OCI-LY7 (cell line): Measurements from ENCODE around the gene CCBE1. TPM values are rescaled to one million over a fixed set of nuclear protein-coding genes. Genes with fewer than 3 reads are reported as not detected.

ENCODE experiments used
- BruUV-seq: library from RNA; stranded (reverse); fragments of 400-500 nt; replicated peaks from 2 replicates; lab custom pipeline; 2021; lab: Mats Ljungman, UMichigan
- CTCF ChIA-PET: fragments of 300-600 bp; sonication (Branson Sonifier 250); formaldehyde crosslinking; loops from one replicate; lab custom pipeline; 2022; ENCODE audit warnings: antibody characterized with exemption; ENCODE audit not compliant: unreplicated experiment; lab: Charles Lee
- POLR2A ChIA-PET: fragments of 300-600 bp; sonication (Branson Sonifier 250); formaldehyde crosslinking; loops from one replicate; lab custom pipeline; 2022; ENCODE audit warnings: antibody characterized with exemption; lab: Charles Lee
- DNase-seq: peaks from one replicate; pipeline ENCODE4 v3.0.0-alpha.2; 2015; ENCODE audit warnings: low spot score
- H2AFZ ChIP-seq: fragments of 200-600 bp; sonication (generic), shearing (Covaris generic); 2 replicates; pipeline ENCODE4 v1.6.1; 2014; ENCODE audit warnings: mild to moderate bottlenecking, antibody characterized with exemption, low read length, moderate library complexity
- H3K27ac ChIP-seq: fragments of 200-600 bp; sonication (generic); 2 replicates; pipeline ENCODE4 v1.5.1; 2014; ENCODE audit warnings: mixed run types, low read depth, mild to moderate bottlenecking, moderate library complexity, low read length, inconsistent platforms; ENCODE audit not compliant: poor library complexity, severe bottlenecking
- H3K36me3 ChIP-seq: fragments of 200-600 bp; sonication (generic); 2 replicates; pipeline ENCODE4 v1.6.1; 2014; ENCODE audit warnings: mild to moderate bottlenecking, antibody characterized with exemption, low read length, moderate library complexity, mixed read lengths; ENCODE audit not compliant: insufficient read depth
- H3K4me1 ChIP-seq: fragments of 200-600 bp; sonication (generic); 2 replicates; pipeline ENCODE4 v1.5.1; 2014; ENCODE audit warnings: mild to moderate bottlenecking, low read length; ENCODE audit not compliant: insufficient read depth, poor library complexity, severe bottlenecking
- H3K4me2 ChIP-seq: fragments of 200-600 bp; sonication (generic); 2 replicates; pipeline ENCODE4 v1.6.1; 2014; ENCODE audit warnings: mild to moderate bottlenecking, low read length
- H3K4me3 ChIP-seq: fragments of 200-600 bp; sonication (generic); 2 replicates; pipeline ENCODE4 v1.5.1; 2014; ENCODE audit warnings: mild to moderate bottlenecking, low read depth, low read length; ENCODE audit not compliant: poor library complexity, severe bottlenecking
- H3K79me2 ChIP-seq: fragments of 200-600 bp; sonication (generic); 2 replicates; pipeline ENCODE4 v1.6.1; 2016; ENCODE audit warnings: low read depth, mild to moderate bottlenecking, low read length, moderate library complexity, mixed read lengths; ENCODE audit not compliant: insufficient read depth
- H3K9me2 ChIP-seq: fragments of 200-600 bp; sonication (generic); 2 replicates; pipeline ENCODE4 v1.6.1; 2016; ENCODE audit warnings: mild to moderate bottlenecking, low read length, mixed read lengths; ENCODE audit not compliant: insufficient read depth
- H3K9me3 ChIP-seq: fragments of 200-600 bp; sonication (generic); 2 replicates; pipeline ENCODE4 v1.6.1; 2014; ENCODE audit warnings: mild to moderate bottlenecking, mixed run types, low read length, mixed read lengths
- H4K20me1 ChIP-seq: fragments of 200-600 bp; sonication (generic); 2 replicates; pipeline ENCODE4 v1.6.1; 2014; ENCODE audit warnings: mild to moderate bottlenecking, antibody characterized with exemption, low read length, moderate library complexity, mixed read lengths; ENCODE audit not compliant: insufficient read depth
- CTCF ChIP-seq: fragments of 200-600 bp; sonication (generic); conservative IDR thresholded peaks from 2 replicates; pipeline ENCODE4 v1.5.1; 2014; ENCODE audit warnings: mild to moderate bottlenecking, antibody characterized with exemption, low read length, moderate library complexity, mixed read lengths
- EZH2phosphoT487 ChIP-seq: fragments of 200-600 bp; sonication (generic); IDR thresholded peaks from 2 replicates; pipeline ENCODE4 v1.6.1; 2018; ENCODE audit warnings: low read depth, borderline replicate concordance, mild to moderate bottlenecking, mixed run types, antibody characterized with exemption, low read length, moderate library complexity, mixed read lengths
- intact Hi-C: fragments of 100-400 bp; cut with micrococcal nuclease; formaldehyde crosslinking; loops from one replicate; pipeline ENCODE4 v1.10.0; 2022; ENCODE audit not compliant: unreplicated experiment
- total RNA-seq, 2 experiments: library from RNA; depleted of rRNA in 1 of 2; stranded (reverse); fragments of >200 nt in 1 of 2; shearing (Covaris generic) in 1 of 2; gene quantifications; 2 replicates each; pipeline ENCODE4 v1.2.3, GENCODE V29; 2014 to 2022

Gene CCBE1
- total RNA-seq, 2 experiments from 2014 or later: 0.16 to 0.70 TPM

GRCh38 chr18:59621027-59621426 is 76.2 kb downstream of the CCBE1 start:
- H3K4me2 ChIP-seq: no peak overlapping the region
- no peaks in the 10 kb centered on the region for H3K9me3 ChIP-seq
- no peaks in the 10 kb centered on the region for H3K79me2 ChIP-seq
- no peak overlapping the region for H3K4me3 ChIP-seq
- no peaks in the 10 kb centered on the region for H3K9me2 ChIP-seq
- H3K4me1 ChIP-seq: no peaks in the 10 kb centered on the region
- no peak for DNase-seq
- no peak overlapping the region for H2AFZ ChIP-seq
- TF ChIP-seq CTCF (no peak), EZH2phosphoT487 (no peak)
- no peaks in the 10 kb centered on the region for H4K20me1 ChIP-seq
- H3K27ac ChIP-seq: no peak overlapping the region
- intact Hi-C loops: no loop called here
- H3K36me3 ChIP-seq: no peaks in the 10 kb centered on the region
- CTCF ChIA-PET: no interaction called here
- POLR2A ChIA-PET: no interaction called here
- BruUV-seq: no TSS peak

DNA sequence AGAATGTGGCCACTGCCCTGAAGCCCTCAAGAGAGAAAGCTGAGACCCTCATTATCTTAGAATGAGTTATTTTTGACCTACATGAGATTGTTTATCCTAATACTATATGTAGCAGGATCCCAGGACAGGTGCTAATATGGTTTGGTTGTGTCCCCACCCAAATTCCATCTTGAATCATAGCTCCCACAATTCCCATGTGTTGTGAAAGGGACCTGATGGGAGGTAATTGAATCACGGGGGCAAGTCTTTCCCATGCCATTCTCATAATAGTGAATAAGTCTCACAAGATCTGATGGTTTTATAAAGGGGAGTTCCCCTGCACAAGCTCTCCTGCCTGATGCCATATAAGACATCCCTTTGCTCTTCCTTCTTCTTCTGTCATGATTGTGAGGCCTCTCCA is 76.8 kb downstream of the CCBE1 start:
- Histone ChIP-seq H3K9me2 (no peaks in the 10 kb centered on the region), H3K4me3 (no peak overlapping the region), H2AFZ (no peak overlapping the region), H3K79me2 (no peaks in the 10 kb centered on the region), H3K4me1 (no peaks in the 10 kb centered on the region), H3K4me2 (no peak overlapping the region), H3K27ac (no peak overlapping the region), H3K9me3 (no peaks in the 10 kb centered on the region), H3K36me3 (no peaks in the 10 kb centered on the region), H4K20me1 (no peaks in the 10 kb centered on the region)
- TF ChIP-seq CTCF (no peak), EZH2phosphoT487 (no peak)
- POLR2A ChIA-PET: interaction anchor here (0.6 kb wide), 1 partner anchor 1599 kb away, joined by 3 read pairs; no protein-coding TSS in a partner anchor
- no peak for DNase-seq
- CTCF ChIA-PET: no interaction called here
- BruUV-seq: no TSS peak
- intact Hi-C loops: no loop called here

DNA sequence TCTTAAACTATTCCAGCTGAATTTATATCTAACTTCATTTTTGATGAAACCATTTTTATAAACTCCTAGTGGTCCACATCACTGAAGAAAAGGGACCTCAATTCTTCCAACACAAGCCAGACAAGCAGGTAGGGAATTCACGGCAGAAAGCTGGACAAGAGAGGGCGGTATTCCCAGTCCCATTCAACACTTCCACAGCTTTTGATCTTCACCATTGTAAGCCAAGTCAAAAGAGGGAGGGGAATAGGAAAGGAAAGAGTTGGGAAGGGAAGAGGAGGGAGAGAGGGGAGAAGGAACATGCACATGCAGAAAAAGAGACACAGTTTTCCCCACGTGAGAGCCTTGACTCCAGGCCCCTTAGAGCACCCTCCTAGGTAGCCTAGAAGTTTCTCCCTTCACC is 77.4 kb downstream of the CCBE1 start:
- ChIA-PET CTCF (no interaction called here), POLR2A (interaction anchor here (0.6 kb wide), 1 partner anchor 1599 kb away, joined by 3 read pairs; no protein-coding TSS in a partner anchor)
- no peak for DNase-seq
- no peaks in the 10 kb centered on the region for H3K79me2 ChIP-seq
- H3K27ac ChIP-seq: no peak overlapping the region
- intact Hi-C loops: no loop called here
- BruUV-seq: no TSS peak
- TF ChIP-seq CTCF (no peak), EZH2phosphoT487 (no peak)
- no peak overlapping the region for H3K4me2 ChIP-seq
- H3K4me1 ChIP-seq: no peaks in the 10 kb centered on the region
- no peaks in the 10 kb centered on the region for H3K9me2 ChIP-seq
- no peaks in the 10 kb centered on the region for H4K20me1 ChIP-seq
- H3K9me3 ChIP-seq: no peaks in the 10 kb centered on the region
- H3K36me3 ChIP-seq: no peaks in the 10 kb centered on the region
- H3K4me3 ChIP-seq: no peak overlapping the region
- H2AFZ ChIP-seq: no peak overlapping the region
